Transverse colon (tissue), 4 donors: ENCODE measurements around the gene PIK3C2G. TPM values are rescaled to one million over a fixed set of nuclear protein-coding genes. Genes with fewer than 3 reads are reported as not detected.

Source experiments
- DNase-seq: peaks from one replicate; pipeline ENCODE4 v3.0.0-alpha.2; 2019
- H3K27ac ChIP-seq, 4 donors: fragments of 200-600 bp; sonication (generic); 2 replicates each; pipeline ENCODE4 v1.5.1; 2016 to 2018; ENCODE audit warnings: inconsistent platforms in 4 of 4
- H3K27me3 ChIP-seq: fragments of 200-600 bp; sonication (generic); 2 replicates; pipeline ENCODE4 v1.5.1; 2017; ENCODE audit warnings: inconsistent platforms
- H3K36me3 ChIP-seq, 4 donors: fragments of 200-600 bp; sonication (generic); 2 replicates each; pipeline ENCODE4 v1.5.1; 2017 to 2019; ENCODE audit warnings: inconsistent platforms in 4 of 4
- H3K4me1 ChIP-seq, 4 donors: fragments of 200-600 bp; sonication (generic); 2 replicates each; pipeline ENCODE4 v1.5.1; 2017 to 2020; ENCODE audit warnings: inconsistent platforms in 4 of 4
- H3K4me3 ChIP-seq, 4 donors: fragments of 200-600 bp; sonication (generic); 1 replicate in 1 of 4; 2 replicates in 3 of 4; pipeline versions ENCODE4 v1.5.1 to v1.6.1; 2017 to 2019; ENCODE audit warnings: inconsistent platforms in 4 of 4
- H3K9me3 ChIP-seq, 2 donors: fragments of 200-600 bp; sonication (generic); 2 replicates each; pipeline ENCODE4 v1.5.1; 2017 to 2019; ENCODE audit warnings: inconsistent platforms in 2 of 2
- CTCF ChIP-seq, 5 experiments: fragments of 200-600 bp in 3 of 5; fragments of 450-650 bp in 2 of 5; sonication (generic) in 3 of 5; IDR thresholded peaks; 1 replicate in 2 of 5; 2 replicates in 3 of 5; pipeline ENCODE4 v1.5.1; 2016 to 2017; ENCODE audit warnings: antibody characterized with exemption in 5 of 5, inconsistent platforms in 3 of 5, mild to moderate bottlenecking in 2 of 5, moderate library complexity in 1 of 5
- EP300 ChIP-seq: sonication (generic); formaldehyde crosslinking; IDR thresholded peaks from one replicate; pipeline ENCODE4 v1.6.1; 2017; ENCODE audit warnings: antibody characterized with exemption, low read depth
- POLR2A ChIP-seq: fragments of 450-650 bp; IDR thresholded peaks from one replicate; pipeline ENCODE4 v1.6.1; 2016; ENCODE audit warnings: antibody characterized with exemption, mild to moderate bottlenecking, moderate library complexity
- POLR2AphosphoS5 ChIP-seq, 3 donors: sonication (generic); formaldehyde crosslinking; IDR thresholded peaks; one replicate each; pipeline ENCODE4 v1.6.1; 2016; ENCODE audit warnings: antibody characterized with exemption in 3 of 3
- WGBS, 2 donors: methylation state at CpG; one replicate each; pipeline ENCODE4 v1.1.5; 2018; ENCODE audit warnings: low coverage in 1 of 2; 5-methylcytosine and 5-hydroxymethylcytosine counted together
- in situ Hi-C, 4 donors: fragments of 200-750 bp; cut with MboI; loops; one replicate each; pipeline versions ENCODE4 v1.15.0 to v1.15.1; 2017; ENCODE audit warnings: low sequenced_read_pairs in 3 of 4, low pct_ligation_motif_present in 1 of 4, low pct_unique_long_range_greater_than_20kb in 1 of 4
- intact Hi-C: fragments of 100-400 bp; cut with DNase I; formaldehyde crosslinking; loops from one replicate; pipeline ENCODE4 v1.15.1; 2023; ENCODE audit warnings: low total_unique reads
- total RNA-seq, 4 donors: library from RNA; depleted of rRNA; stranded (reverse); fragments of >200 nt; gene quantifications; one replicate each; pipeline ENCODE4 v1.1.0, GENCODE V29; 2016

PIK3C2G gene
- total RNA-seq, 4 donors from 2014 or later = 0.32 to 2.7 (median 1.1) TPM

GRCh38 chr12:18640321-18640955, 379.1 kb downstream of the PIK3C2G start:
- peaks cover 0 to 10% (median 0%) of the 10 kb centered on the region in 4 donors for H3K4me1 ChIP-seq
- intact Hi-C loops = no loop called here
- no peak overlapping the region for H3K4me3 ChIP-seq
- no peak overlapping the region for H3K27ac ChIP-seq
- no peak for DNase-seq
- no peak for TF ChIP-seq CTCF (IDR thresholded peaks at IDR 0.05)
- TF ChIP-seq POLR2A = no peak
- no peak for TF ChIP-seq EP300
- TF ChIP-seq POLR2AphosphoS5 (IDR thresholded peaks at IDR 0.05) = no peak
- H3K9me3 ChIP-seq = no peaks in the 10 kb centered on the region
- in situ Hi-C loops = no loop called here
- 78 to 81% methylated on average over 4 of the region's 4 CpGs for WGBS, 2 donors
- no peaks in the 10 kb centered on the region for H3K36me3 ChIP-seq
- no peaks in the 10 kb centered on the region for H3K27me3 ChIP-seq

- no peak overlapping the region for H3K4me3 ChIP-seq
- no peak for DNase-seq
- no peaks in the 10 kb centered on the region for H3K27me3 ChIP-seq
- H3K4me1 ChIP-seq = peaks cover 0 to 10% (median 0%) of the 10 kb centered on the region in 4 donors
- no peaks in the 10 kb centered on the region for H3K9me3 ChIP-seq
- in situ Hi-C loops = no loop called here
- H3K27ac ChIP-seq = no peak overlapping the region
- WGBS, 2 donors = 54 to 55% methylated on average over 5 of the region's 5 CpGs
- intact Hi-C loops = no loop called here
- no peaks in the 10 kb centered on the region for H3K36me3 ChIP-seq
- no peak for TF ChIP-seq POLR2A
- peak in 1 of 3 donors; percentile 60 for TF ChIP-seq POLR2AphosphoS5 (IDR thresholded peaks at IDR 0.05)
- no peak for TF ChIP-seq CTCF (IDR thresholded peaks at IDR 0.05)
Observed at GRCh38 chr12:18643681-18644080, 382.4 kb downstream of the PIK3C2G start.

- no peaks in the 10 kb centered on the region for H3K9me3 ChIP-seq
- intact Hi-C loops = no loop called here
- H3K4me1 ChIP-seq = peaks cover 0 to 10% (median 0%) of the 10 kb centered on the region in 4 donors
- DNase-seq = no peak
- no peak overlapping the region for H3K27ac ChIP-seq
- H3K4me3 ChIP-seq = no peak overlapping the region
- TF ChIP-seq EP300 (no peak), CTCF (IDR thresholded peaks at IDR 0.05) (no peak), POLR2A (no peak), POLR2AphosphoS5 (IDR thresholded peaks at IDR 0.05) (no peak)
- no peaks in the 10 kb centered on the region for H3K27me3 ChIP-seq
- no peaks in the 10 kb centered on the region for H3K36me3 ChIP-seq
- 79 to 93% methylated on average over 3 of the region's 3 CpGs for WGBS, 2 donors
- in situ Hi-C loops = no loop called here
Observed at GRCh38 chr12:18644564-18644963, 383.2 kb downstream of the PIK3C2G start.

GRCh38 chr12:18646286-18646890, 385.1 kb downstream of the PIK3C2G start:
- no peak for DNase-seq
- no peaks in the 10 kb centered on the region for H3K27me3 ChIP-seq
- H3K4me1 ChIP-seq = peaks cover 0 to 10% (median 0%) of the 10 kb centered on the region in 4 donors
- 86 to 98% methylated on average over 6 of the region's 6 CpGs for WGBS, 2 donors
- TF ChIP-seq EP300 = no peak
- no peaks in the 10 kb centered on the region for H3K9me3 ChIP-seq
- intact Hi-C loops = no loop called here
- H3K27ac ChIP-seq = no peak overlapping the region
- in situ Hi-C loops = no loop called here
- no peaks in the 10 kb centered on the region for H3K36me3 ChIP-seq
- no peak overlapping the region for H3K4me3 ChIP-seq
